Activated B cell treated with CpG ODN at 0.5 μM for 24 hours (primary cell): ENCODE data around the gene FOXP1. TPM values are rescaled to one million over a fixed set of nuclear protein-coding genes. Genes with fewer than 3 reads are reported as not detected.

Experiments used
- ATAC-seq: fragments of 200-7000 bp; cut with Tn5 transposase; one replicate; pipeline ENCODE4 v1.10.0; 2021; ENCODE audit warnings: low read depth, mild to moderate bottlenecking, moderate library complexity
- CTCF ChIA-PET: fragments of 350-600 bp; sonication (Branson Sonifier 250); formaldehyde crosslinking; loops from one replicate; lab custom pipeline; 2021; ENCODE audit warnings: antibody characterized with exemption; lab: Charles Lee
- POLR2A ChIA-PET: fragments of 350-600 bp; sonication (Branson Sonifier 250); formaldehyde crosslinking; loops from one replicate; lab custom pipeline; 2021; ENCODE audit warnings: antibody characterized with exemption; lab: Charles Lee
- DNase-seq: peaks from one replicate; pipeline ENCODE4 v3.0.0; 2022
- H3K27ac Mint-ChIP-seq: one replicate; pipeline ENCODE4 v1.8.0; 2020; ENCODE audit warnings: mixed read lengths
- H3K27me3 Mint-ChIP-seq: one replicate; pipeline ENCODE4 v1.8.0; 2021; ENCODE audit warnings: mixed read lengths
- H3K36me3 Mint-ChIP-seq: one replicate; pipeline ENCODE4 v1.8.0; 2021; ENCODE audit warnings: low read depth, mixed read lengths
- H3K4me1 Mint-ChIP-seq: one replicate; pipeline ENCODE4 v1.8.0; 2021; ENCODE audit warnings: mixed read lengths
- H3K4me3 Mint-ChIP-seq: one replicate; pipeline ENCODE4 v1.8.0; 2020; ENCODE audit warnings: mild to moderate bottlenecking, mixed read lengths
- H3K9me3 Mint-ChIP-seq: one replicate; pipeline ENCODE4 v1.8.0; 2020; ENCODE audit warnings: mixed read lengths
- CTCF ChIP-seq: fragments of 200-600 bp; IDR thresholded peaks from one replicate; pipeline ENCODE4 v1.8.0; 2022; ENCODE audit warnings: antibody characterized with exemption, mild to moderate bottlenecking
- intact Hi-C: fragments of 100-400 bp; cut with micrococcal nuclease; formaldehyde crosslinking; loops from one replicate; pipeline ENCODE4 v1.15.1; 2024
- total RNA-seq: library from RNA; stranded (reverse); gene quantifications from 2 replicates; pipeline ENCODE4 v1.2.3, GENCODE V29; 2022

FOXP1 gene
- total RNA-seq, 1 donor from 2014 or later, result 563 TPM

GRCh38 chr3:71030748-71031147 is 552.8 kb downstream of the FOXP1 start:
- Mint-ChIP-seq H3K36me3 (peaks cover 95% of the 10 kb centered on the region), H3K27me3 (no peaks in the 10 kb centered on the region)

GRCh38 chr3:71029770-71030169 is 553.8 kb downstream of the FOXP1 start:
- H3K4me3 Mint-ChIP-seq, result no peak overlapping the region

More at GRCh38 chr3:71030748-71031147, 552.8 kb downstream of the FOXP1 start:
- no peaks in the 10 kb centered on the region for H3K9me3 Mint-ChIP-seq
- peaks cover 95% of the 10 kb centered on the region for H3K4me1 Mint-ChIP-seq
- CTCF ChIA-PET, result interaction anchor here (1.0 kb wide), 1 partner anchor 18 kb away, joined by 3 read pairs; no protein-coding TSS in a partner anchor
- POLR2A ChIA-PET, result interaction anchor here (1.2 kb wide), 1 partner anchor 20 kb away, joined by 3 read pairs; no protein-coding TSS in a partner anchor
- no peak for TF ChIP-seq CTCF
- ATAC-seq, result no peak
- no peak for DNase-seq
- H3K27ac Mint-ChIP-seq, result peak overlapping the region; percentile 91
- H3K4me3 Mint-ChIP-seq, result peak overlapping the region; percentile 67
- intact Hi-C loops, result loop anchor here (2.0 kb wide), 1 partner anchor 14 kb away; no protein-coding TSS in a partner anchor

GRCh38 chr3:71028802-71029201 is 554.7 kb downstream of the FOXP1 start:
- intact Hi-C loops, result no loop called here
- DNase-seq (no peak), ATAC-seq (no peak)
- peaks cover 94% of the 10 kb centered on the region for H3K4me1 Mint-ChIP-seq
- H3K4me3 Mint-ChIP-seq, result no peak overlapping the region
- H3K9me3 Mint-ChIP-seq, result no peaks in the 10 kb centered on the region
- CTCF ChIA-PET, result no interaction called here
- H3K27me3 Mint-ChIP-seq, result no peaks in the 10 kb centered on the region
- H3K36me3 Mint-ChIP-seq, result peaks cover 96% of the 10 kb centered on the region
- POLR2A ChIA-PET, result interaction anchor here (1.0 kb wide), 1 partner anchor 11 kb away, joined by 3 read pairs; no protein-coding TSS in a partner anchor
- TF ChIP-seq CTCF, result no peak
- H3K27ac Mint-ChIP-seq, result peak overlapping the region; percentile 70

More at GRCh38 chr3:71029770-71030169, 553.8 kb downstream of the FOXP1 start:
- peak overlapping the region; percentile 91 for H3K27ac Mint-ChIP-seq
- ATAC-seq (no peak), DNase-seq (no peak)
- peaks cover 95% of the 10 kb centered on the region for H3K4me1 Mint-ChIP-seq
- H3K27me3 Mint-ChIP-seq, result no peaks in the 10 kb centered on the region
- ChIA-PET CTCF (no interaction called here), POLR2A (interaction anchor here (0.5 to 1.3 kb wide), 4 partner anchors 19 to 105 kb away, joined by 3 to 5 read pairs (median 4); no protein-coding TSS in a partner anchor)
- intact Hi-C loops, result loop anchor here (2.0 kb wide), 1 partner anchor 15 kb away; no protein-coding TSS in a partner anchor
- peaks cover 95% of the 10 kb centered on the region for H3K36me3 Mint-ChIP-seq
- H3K9me3 Mint-ChIP-seq, result no peaks in the 10 kb centered on the region
- TF ChIP-seq CTCF, result no peak

GRCh38 chr3:71028184-71028583 is 555.3 kb downstream of the FOXP1 start:
- ChIA-PET CTCF (no interaction called here), POLR2A (interaction anchor here (1.0 kb wide), 2 partner anchors 12 to 102 kb away, joined by 3 read pairs; no protein-coding TSS in a partner anchor)
- intact Hi-C loops, result no loop called here
- Mint-ChIP-seq H3K27ac (peak overlapping the region; percentile 4), H3K27me3 (no peaks in the 10 kb centered on the region), H3K4me1 (peaks cover 89% of the 10 kb centered on the region), H3K9me3 (no peaks in the 10 kb centered on the region), H3K36me3 (peaks cover 96% of the 10 kb centered on the region), H3K4me3 (no peak overlapping the region)
- ATAC-seq (no peak), DNase-seq (no peak)
- TF ChIP-seq CTCF, result no peak

GRCh38 chr3:71026634-71027578 is 556.6 kb downstream of the FOXP1 start:
- ChIA-PET POLR2A (no interaction called here), CTCF (no interaction called here)
- TF ChIP-seq CTCF, result no peak
- ATAC-seq (no peak), DNase-seq (no peak)
- no peak overlapping the region for H3K4me3 Mint-ChIP-seq
- H3K27ac Mint-ChIP-seq, result peak overlapping the region; percentile 19
- no peaks in the 10 kb centered on the region for H3K27me3 Mint-ChIP-seq
- H3K9me3 Mint-ChIP-seq, result no peaks in the 10 kb centered on the region
- intact Hi-C loops, result loop anchor here (1.0 kb wide), 1 partner anchor 8 kb away; no protein-coding TSS in a partner anchor
- peaks cover 80% of the 10 kb centered on the region for H3K4me1 Mint-ChIP-seq
- peaks cover 95% of the 10 kb centered on the region for H3K36me3 Mint-ChIP-seq
